Endothelial cell of umbilical vein (primary cell): ENCODE measurements around the gene GCH1.

Experiments
- POLR2AphosphoS5 ChIP-seq: IDR thresholded peaks from 2 replicates; pipeline ENCODE4 v1.6.1; 2012; ENCODE audit warnings: low read depth, mild to moderate bottlenecking, control low read depth, low read length, moderate library complexity; ENCODE audit not compliant: insufficient read depth
- TF ChIP-seq, protein P1 (sequence below), 2 donors: IDR thresholded peaks; 1 replicate in 1 of 2; 2 replicates in 1 of 2; pipeline ENCODE4 v1.5.1; 2011; ENCODE audit warnings: low read length in 2 of 2, mild to moderate bottlenecking in 2 of 2, moderate library complexity in 2 of 2, control low read depth in 1 of 2, inconsistent platforms in 1 of 2, low read depth in 1 of 2; ENCODE audit not compliant: insufficient read depth in 1 of 2; ENCODE audit errors: extremely low read depth in 1 of 2

DNA sequence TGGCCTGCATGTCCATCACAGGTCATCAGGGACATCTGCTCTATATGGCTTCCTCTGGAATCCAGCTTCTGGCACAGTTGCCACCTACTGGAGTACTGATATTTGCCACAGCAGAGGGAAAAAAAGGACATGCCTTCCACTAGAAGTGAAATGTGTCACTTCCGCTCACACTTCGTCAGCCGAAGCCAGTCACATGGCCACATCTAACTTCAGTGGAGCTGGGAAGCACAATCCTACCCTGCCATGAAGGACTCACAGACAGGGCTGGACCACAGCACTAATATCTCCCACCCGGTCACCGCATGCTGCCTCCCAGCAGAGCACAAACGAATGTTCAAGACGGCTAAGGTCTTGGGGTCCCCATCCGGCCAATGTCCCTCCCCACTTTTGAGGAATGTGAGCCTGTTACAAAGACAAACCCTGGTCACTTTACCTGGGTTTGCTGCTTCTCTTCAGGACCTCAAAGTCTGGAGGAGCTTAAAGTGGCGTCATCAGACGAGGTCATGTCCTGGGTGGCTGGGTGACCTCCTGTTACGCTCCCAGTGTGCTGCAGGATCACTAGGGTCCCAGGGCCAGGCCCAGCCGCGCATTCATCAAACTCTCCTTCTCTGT lies 98.6 kb downstream of the GCH1 start:
- TF ChIP-seq, protein P1, sequence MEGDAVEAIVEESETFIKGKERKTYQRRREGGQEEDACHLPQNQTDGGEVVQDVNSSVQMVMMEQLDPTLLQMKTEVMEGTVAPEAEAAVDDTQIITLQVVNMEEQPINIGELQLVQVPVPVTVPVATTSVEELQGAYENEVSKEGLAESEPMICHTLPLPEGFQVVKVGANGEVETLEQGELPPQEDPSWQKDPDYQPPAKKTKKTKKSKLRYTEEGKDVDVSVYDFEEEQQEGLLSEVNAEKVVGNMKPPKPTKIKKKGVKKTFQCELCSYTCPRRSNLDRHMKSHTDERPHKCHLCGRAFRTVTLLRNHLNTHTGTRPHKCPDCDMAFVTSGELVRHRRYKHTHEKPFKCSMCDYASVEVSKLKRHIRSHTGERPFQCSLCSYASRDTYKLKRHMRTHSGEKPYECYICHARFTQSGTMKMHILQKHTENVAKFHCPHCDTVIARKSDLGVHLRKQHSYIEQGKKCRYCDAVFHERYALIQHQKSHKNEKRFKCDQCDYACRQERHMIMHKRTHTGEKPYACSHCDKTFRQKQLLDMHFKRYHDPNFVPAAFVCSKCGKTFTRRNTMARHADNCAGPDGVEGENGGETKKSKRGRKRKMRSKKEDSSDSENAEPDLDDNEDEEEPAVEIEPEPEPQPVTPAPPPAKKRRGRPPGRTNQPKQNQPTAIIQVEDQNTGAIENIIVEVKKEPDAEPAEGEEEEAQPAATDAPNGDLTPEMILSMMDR (IDR thresholded peaks at IDR 0.05; ENCODE audit: extremely low read depth in 1 of 2, insufficient read depth in 1 of 2, low read depth in 1 of 2, low read length in 2 of 2) = no peak
- no peak for TF ChIP-seq POLR2AphosphoS5
